NCI-H82 treated with DMSO at 0.1 percent for 48 hours (cell line): ENCODE results near the gene ADRM1.
A peak's percentile ranks its signal among the peaks of the same experiment; 100 is the strongest.

Experiments used
- DNase-seq: peaks from one replicate; lab custom pipeline; 2025; ENCODE audit not compliant: unreplicated experiment; lab: John Stamatoyannopoulos, UW

Gene ADRM1

GRCh38 chr20:62302341-62303061 is at the start of gene ADRM1:
TSS of gene ADRM1 (plus strand) at chr20:62302997. CDS start at chr20:62303569, 572 bp downstream.
- DNase-seq: peak; percentile 90

- no peak for DNase-seq
Measured at GRCh38 chr20:62253398-62253797, 49.4 kb upstream of the ADRM1 start.

DNA sequence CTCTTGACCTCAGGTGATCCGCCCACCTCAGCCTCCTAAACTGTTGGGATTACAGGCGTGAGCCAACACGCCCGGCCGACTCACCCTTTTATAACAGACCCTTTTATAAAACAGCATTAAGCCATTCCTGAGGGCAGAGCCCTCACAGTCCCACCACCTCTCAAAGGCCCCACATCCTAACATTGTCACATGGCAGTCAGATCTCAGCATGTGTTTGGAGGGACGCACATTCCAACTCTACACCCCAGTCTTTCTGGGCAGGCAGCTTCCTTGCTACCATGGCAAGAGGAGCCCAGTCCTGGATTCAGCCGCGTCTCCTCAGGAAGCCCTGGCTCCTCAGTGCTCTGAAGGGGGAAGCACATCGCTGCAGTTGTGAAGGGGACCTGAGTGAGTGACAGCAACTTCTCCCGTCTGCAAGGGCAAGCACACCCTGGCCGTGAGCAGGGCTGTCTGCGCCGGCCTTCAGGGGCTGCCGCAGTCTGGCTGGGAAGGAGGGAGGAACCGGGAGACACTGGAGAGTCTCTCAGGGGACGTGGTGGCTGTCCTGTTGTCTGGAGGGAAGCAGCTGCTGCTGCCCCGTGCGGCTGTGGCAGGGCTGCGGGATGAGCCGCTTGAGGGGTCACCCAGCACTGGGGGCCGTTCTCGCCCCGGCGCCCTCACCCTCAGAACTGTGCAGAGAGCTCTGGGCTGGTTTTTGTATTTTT is 48.6 kb upstream of the ADRM1 start:
- DNase-seq: no peak

DNA sequence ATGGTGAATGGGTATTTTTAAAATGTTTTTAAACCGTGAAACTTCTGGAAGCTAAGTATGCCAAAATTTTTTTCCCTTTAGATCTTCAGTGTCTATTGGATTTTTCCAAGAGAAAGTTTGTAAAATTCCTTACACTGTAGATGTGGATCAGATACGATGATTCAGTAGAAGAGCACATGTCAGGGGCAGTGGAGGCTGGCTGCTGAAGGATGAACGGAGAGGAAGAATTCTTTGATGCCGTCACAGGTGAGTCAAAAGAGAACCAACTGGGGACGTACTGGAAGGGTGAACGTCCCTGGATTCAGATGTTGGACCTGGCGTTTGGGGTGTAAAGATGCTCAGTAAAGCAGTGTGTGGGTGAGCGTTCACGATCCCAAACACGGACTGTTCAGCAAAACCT is 46.8 kb upstream of the ADRM1 start:
- no peak for DNase-seq

- DNase-seq: no peak
Measured at GRCh38 chr20:62258499-62259293, 44.1 kb upstream of the ADRM1 start.

DNA sequence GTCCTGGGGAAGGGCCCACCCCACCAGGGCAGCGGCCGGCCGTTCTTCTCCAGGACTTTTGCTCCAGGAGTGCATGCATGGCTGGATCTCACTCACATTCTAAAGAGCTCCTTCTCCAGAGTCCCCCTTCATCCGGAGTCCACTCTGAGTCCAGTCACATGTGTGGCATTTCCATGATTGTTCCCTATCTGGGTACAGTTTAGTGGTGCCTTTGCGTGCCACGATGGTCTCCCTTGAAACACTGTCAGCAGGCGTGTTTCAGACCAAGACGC is 43.6 kb upstream of the ADRM1 start:
- no peak for DNase-seq

DNA sequence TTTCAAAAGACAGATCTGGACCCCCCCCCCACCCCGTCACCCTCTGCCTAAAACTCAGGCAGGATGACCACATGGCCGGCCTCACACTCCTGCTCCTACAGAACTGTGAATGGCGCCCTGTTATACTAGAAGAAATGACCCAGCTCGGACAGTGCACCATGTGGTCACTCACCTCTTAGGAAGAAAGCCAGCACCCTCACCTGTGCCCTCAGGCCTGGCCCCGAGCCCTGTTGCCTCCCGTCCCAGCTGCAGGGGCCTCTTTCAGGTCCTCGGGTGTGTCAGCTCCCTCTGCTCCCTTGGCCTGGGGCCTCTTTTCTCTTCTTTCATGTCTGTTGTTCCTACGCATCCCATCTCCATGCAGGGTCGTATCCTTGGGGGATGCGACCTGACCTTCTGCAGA is 40.7 kb upstream of the ADRM1 start:
- no peak for DNase-seq

DNA sequence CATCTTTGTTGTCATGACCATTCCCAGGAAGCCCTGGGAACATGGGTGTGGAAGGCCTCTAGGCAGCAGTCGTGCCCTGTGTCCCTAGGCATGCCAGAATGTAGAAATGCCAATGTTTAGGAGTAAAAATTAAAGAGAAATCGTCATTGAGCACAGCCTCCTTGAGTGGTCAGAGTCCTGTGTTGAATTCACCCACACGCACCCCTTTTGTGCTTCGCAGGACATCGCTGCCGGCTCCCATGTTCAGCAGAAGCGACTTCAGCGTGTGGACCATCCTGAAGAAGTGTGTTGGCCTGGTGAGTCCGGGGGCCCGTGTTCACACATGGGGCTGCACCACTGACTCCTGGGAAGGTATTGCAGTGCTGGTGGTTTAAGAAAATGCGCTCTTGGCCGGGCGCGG is 39.4 kb upstream of the ADRM1 start:
- no peak for DNase-seq

- no peak for DNase-seq
Measured at GRCh38 chr20:62265365-62265764, 37.4 kb upstream of the ADRM1 start.

DNA sequence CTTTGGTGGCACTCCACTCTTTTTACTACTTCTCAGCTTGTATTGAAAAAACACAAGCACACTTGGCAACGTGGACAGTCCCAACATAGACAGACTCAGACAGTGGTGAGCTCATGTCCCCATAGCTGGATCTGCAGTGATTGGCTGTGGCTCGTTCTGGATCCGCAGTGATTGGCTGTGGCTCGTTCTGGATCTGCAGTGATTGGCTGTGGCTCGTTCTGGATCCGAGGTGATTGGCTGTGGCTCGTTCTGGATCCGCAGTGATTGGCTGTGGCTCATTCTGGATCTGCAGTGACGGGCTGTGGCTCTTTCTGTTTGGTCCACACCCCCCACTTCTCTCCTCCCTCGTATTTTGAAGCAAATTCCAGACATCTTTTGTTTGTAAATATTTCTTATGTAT is 36.5 kb upstream of the ADRM1 start:
- DNase-seq: no peak

- DNase-seq: no peak
Measured at GRCh38 chr20:62266851-62267250, 35.9 kb upstream of the ADRM1 start.

- no peak for DNase-seq
Measured at GRCh38 chr20:62267543-62267942, 35.3 kb upstream of the ADRM1 start.

- DNase-seq: no peak
Measured at GRCh38 chr20:62268228-62268900, 34.4 kb upstream of the ADRM1 start.

DNA sequence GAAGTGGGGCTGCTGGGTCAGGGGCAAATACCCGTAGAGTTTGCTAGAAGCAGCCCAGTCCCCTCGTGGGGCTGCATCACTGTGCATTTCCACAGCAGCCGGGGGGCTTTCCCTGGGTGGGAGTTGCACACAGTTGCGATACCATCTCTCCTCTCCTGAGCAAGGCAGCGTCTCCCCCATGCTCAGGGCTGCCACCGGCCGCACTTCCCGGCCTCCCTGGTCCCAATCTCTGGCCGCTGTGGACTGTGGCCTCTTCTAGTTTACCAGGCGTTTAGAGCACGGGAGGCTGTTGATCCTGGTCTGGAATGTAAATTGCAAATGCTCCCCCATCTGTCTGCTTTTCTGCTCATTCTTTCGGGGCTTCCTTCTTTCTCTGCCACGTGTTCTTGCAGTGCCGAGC is 33.4 kb upstream of the ADRM1 start:
- no peak for DNase-seq

DNA sequence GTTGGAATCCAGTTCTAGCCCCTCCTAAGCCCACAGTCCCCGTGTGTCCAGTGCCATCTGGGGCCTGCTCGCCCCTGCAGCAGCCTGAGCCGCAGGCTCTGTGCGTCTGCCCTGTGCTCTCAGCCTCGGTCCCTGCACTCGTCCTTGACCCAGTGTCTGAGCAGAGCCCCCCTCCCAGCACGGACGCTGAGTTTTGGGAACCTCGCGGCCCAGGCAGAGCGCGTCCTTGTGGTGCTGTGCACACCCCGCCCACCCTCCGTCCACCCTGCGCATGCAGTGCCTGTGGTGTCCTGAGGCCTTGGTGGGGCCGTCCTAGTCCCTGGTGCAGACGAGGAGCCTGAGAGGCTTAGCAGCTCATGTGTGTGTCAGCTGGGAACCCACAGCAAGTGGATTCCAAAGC is 32.9 kb upstream of the ADRM1 start:
- no peak for DNase-seq

- DNase-seq: no peak
Measured at GRCh38 chr20:62272200-62272599, 30.6 kb upstream of the ADRM1 start.

- no peak for DNase-seq
Measured at GRCh38 chr20:62273416-62273815, 29.4 kb upstream of the ADRM1 start.

GRCh38 chr20:62274332-62274950 is 28.4 kb upstream of the ADRM1 start:
- DNase-seq: no peak

GRCh38 chr20:62275219-62275618 is 27.6 kb upstream of the ADRM1 start:
- no peak for DNase-seq

DNA sequence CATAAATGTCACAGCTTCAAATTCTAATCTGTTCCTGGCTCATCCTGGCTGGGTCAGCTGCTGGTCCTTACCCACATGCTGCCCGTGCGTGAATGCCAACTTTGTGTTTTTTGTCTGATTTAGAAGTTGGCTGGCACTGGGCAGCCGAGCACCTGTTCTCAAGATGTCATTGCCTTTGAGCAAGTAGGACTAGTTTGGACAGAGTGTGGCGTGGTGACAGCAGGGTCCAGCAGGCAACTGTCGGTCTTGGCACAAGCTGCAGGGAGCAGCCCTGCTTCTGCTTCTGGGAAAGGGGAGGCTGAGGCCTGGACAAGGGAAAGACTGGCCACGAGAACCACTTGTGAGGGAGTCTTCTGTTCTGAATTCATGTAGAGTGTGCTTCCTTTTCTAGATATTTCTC is 26.4 kb upstream of the ADRM1 start:
- no peak for DNase-seq

GRCh38 chr20:62277253-62277652 is 25.5 kb upstream of the ADRM1 start:
- no peak for DNase-seq
